Mucosa of descending colon (tissue), 3 donors: ENCODE data around the gene INA. TPM values are rescaled to one million over a fixed set of nuclear protein-coding genes. Genes with fewer than 3 reads are reported as not detected.

Source experiments
- ATAC-seq: fragments of 200-7000 bp; cut with Tn5 transposase; one replicate; pipeline ENCODE4 v1.9.1; 2020; ENCODE audit warnings: mild to moderate bottlenecking, moderate library complexity
- DNase-seq, 3 donors: peaks; one replicate each; pipeline ENCODE4 v3.0.0-alpha.2; 2020
- H3K36me3 ChIP-seq: fragments of 200-600 bp; one replicate; pipeline ENCODE4 v1.8.0; 2021; ENCODE audit warnings: low read depth, mild to moderate bottlenecking
- H3K4me1 ChIP-seq: fragments of 200-600 bp; one replicate; pipeline ENCODE4 v1.8.0; 2021; ENCODE audit warnings: low read depth, mild to moderate bottlenecking
- H3K4me3 ChIP-seq: fragments of 200-600 bp; one replicate; pipeline ENCODE4 v1.8.0; 2021; ENCODE audit warnings: mild to moderate bottlenecking
- H3K9me3 ChIP-seq: fragments of 200-600 bp; one replicate; pipeline ENCODE4 v1.8.0; 2021; ENCODE audit warnings: mild to moderate bottlenecking
- intact Hi-C, 2 donors: fragments of 100-400 bp; cut with DNase I in 1 of 2; cut with micrococcal nuclease in 1 of 2; formaldehyde crosslinking; loops; one replicate each; pipeline versions ENCODE4 v1.11.0 to v1.11.1; 2022; cut with DNase I, micrococcal nuclease
- total RNA-seq, 3 donors: library from RNA; stranded (reverse); fragmentation: NEBNext Ultra II Directional in 2 of 3; extraction: Animal tissue kit (Norgen Biotek cat#: 25700) in 2 of 3; gene quantifications; one replicate each; pipeline versions ENCODE4 v1.2.1 to v1.2.4, GENCODE V29; 2021 to 2023
- TF ChIP-seq, protein P1 (sequence below): fragments of 200-600 bp; IDR thresholded peaks from one replicate; pipeline ENCODE4 v1.8.0; 2022; ENCODE audit warnings: antibody characterized with exemption, mild to moderate bottlenecking
- donor health status: DM: no; HTN: no; CAD: no; lungs with moderate emphysema.
- donor health status: DM: no; HTN: no; CAD: no.
- donor health status: DM: no; HTN: yes; CAD: no.

INA gene
- total RNA-seq, 3 donors from 2014 or later: 0.34 to 6.8 (median 0.55) TPM

DNA sequence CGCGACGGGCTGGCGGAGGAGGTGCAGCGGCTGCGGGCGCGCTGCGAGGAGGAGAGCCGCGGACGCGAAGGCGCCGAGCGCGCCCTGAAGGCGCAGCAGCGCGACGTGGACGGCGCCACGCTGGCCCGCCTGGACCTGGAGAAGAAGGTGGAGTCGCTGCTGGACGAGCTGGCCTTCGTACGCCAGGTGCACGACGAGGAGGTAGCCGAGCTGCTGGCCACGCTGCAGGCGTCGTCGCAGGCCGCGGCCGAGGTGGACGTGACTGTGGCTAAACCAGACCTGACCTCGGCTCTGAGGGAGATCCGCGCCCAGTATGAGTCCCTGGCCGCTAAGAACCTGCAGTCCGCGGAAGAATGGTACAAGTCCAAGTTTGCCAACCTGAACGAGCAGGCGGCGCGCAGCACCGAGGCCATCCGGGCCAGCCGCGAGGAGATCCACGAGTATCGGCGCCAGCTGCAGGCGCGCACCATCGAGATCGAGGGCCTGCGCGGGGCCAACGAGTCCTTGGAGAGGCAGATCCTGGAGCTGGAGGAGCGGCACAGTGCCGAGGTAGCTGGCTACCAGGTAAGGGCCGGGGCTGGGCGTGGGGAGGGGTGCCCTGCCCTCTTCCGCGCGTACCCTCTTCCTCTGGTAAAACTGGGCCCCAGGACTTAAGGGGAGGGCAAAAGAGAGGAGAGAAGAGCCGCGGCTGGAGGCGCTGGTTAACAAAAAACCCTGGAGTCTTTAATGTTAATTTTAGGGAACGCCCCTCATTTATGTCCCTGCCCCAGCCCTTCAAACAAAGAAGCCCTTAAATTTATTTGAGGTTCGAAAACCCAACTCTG lies 987 bp downstream of the INA start:
- Histone ChIP-seq H3K36me3 (no peaks in the 10 kb centered on the region), H3K4me1 (peaks cover 6% of the 10 kb centered on the region), H3K4me3 (no peak overlapping the region), H3K9me3 (no peaks in the 10 kb centered on the region)
- intact Hi-C loops: no loop called here
- no peak for DNase-seq
- ATAC-seq: no peak
- TF ChIP-seq, protein P1, sequence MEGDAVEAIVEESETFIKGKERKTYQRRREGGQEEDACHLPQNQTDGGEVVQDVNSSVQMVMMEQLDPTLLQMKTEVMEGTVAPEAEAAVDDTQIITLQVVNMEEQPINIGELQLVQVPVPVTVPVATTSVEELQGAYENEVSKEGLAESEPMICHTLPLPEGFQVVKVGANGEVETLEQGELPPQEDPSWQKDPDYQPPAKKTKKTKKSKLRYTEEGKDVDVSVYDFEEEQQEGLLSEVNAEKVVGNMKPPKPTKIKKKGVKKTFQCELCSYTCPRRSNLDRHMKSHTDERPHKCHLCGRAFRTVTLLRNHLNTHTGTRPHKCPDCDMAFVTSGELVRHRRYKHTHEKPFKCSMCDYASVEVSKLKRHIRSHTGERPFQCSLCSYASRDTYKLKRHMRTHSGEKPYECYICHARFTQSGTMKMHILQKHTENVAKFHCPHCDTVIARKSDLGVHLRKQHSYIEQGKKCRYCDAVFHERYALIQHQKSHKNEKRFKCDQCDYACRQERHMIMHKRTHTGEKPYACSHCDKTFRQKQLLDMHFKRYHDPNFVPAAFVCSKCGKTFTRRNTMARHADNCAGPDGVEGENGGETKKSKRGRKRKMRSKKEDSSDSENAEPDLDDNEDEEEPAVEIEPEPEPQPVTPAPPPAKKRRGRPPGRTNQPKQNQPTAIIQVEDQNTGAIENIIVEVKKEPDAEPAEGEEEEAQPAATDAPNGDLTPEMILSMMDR: no peak

DNA sequence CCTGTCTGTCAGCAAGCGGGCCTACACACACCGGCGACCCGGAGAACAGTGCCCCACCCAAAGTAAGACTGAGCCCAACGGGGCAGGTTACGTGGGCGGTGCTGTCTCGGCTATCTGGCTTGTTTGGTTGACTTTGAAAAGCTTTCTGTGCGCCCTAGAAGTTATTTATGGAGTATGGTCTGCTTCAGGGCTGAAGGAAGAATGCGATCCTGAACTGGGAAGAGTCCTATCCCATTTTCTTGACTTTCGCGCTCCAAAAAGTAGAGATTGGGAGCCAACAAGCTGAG lies 1.5 kb downstream of the INA start:
- Histone ChIP-seq H3K9me3 (no peaks in the 10 kb centered on the region), H3K4me3 (no peak overlapping the region), H3K4me1 (peaks cover 6% of the 10 kb centered on the region), H3K36me3 (no peaks in the 10 kb centered on the region)
- TF ChIP-seq, protein P1: no peak
- intact Hi-C loops: no loop called here
- ATAC-seq (no peak), DNase-seq (no peak)

DNA sequence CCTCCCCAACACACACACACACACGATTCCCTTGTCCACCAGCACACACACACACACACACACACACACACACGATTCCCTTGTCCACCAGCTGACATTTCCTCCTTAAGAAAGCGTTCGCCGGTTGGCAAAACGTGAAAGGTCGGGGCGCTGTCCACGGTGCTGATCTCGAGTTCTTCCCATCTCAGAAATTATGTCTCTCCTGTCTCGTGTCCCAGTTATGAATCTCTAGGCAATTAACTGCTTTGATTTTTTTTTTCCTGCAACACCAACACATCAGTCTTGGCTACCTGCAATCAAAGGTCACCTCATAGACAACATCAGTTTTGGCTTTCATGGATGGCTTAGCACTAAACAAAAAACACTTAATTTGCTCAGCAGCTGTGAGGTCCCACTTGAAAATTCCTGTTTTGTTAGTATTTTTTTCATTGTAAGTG lies 1.9 kb downstream of the INA start:
- DNase-seq (peak in 2 of 3 donors; percentile 54 to 75), ATAC-seq (no peak)
- TF ChIP-seq, protein P1: no peak
- intact Hi-C loops: no loop called here
- no peak overlapping the region for H3K4me3 ChIP-seq
- H3K36me3 ChIP-seq: no peaks in the 10 kb centered on the region
- H3K9me3 ChIP-seq: no peaks in the 10 kb centered on the region
- peaks cover 6% of the 10 kb centered on the region for H3K4me1 ChIP-seq

DNA sequence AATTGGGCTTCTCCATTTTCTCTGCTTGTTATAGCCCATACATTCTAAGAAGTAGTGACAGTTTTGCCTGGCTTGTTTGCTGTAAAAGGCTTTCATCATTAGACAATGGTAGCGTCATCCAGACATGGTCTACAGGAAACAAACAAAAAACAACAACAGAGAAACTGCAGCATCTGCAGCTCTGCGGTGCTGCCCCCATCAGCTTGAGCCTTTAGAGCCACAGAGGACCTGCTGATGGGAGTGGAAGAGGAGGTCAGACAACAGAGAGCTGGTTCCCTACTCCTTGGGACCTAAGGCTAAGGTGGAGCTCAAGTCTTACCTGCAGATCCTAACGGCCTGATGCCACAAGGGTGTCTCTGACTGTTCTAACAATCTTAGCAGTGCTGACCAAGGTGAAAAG lies 3.1 kb downstream of the INA start:
- H3K4me1 ChIP-seq: peaks cover 6% of the 10 kb centered on the region
- TF ChIP-seq, protein P1: no peak
- no peak overlapping the region for H3K4me3 ChIP-seq
- intact Hi-C loops: no loop called here
- H3K36me3 ChIP-seq: no peaks in the 10 kb centered on the region
- ATAC-seq (no peak), DNase-seq (no peak)
- H3K9me3 ChIP-seq: no peaks in the 10 kb centered on the region

DNA sequence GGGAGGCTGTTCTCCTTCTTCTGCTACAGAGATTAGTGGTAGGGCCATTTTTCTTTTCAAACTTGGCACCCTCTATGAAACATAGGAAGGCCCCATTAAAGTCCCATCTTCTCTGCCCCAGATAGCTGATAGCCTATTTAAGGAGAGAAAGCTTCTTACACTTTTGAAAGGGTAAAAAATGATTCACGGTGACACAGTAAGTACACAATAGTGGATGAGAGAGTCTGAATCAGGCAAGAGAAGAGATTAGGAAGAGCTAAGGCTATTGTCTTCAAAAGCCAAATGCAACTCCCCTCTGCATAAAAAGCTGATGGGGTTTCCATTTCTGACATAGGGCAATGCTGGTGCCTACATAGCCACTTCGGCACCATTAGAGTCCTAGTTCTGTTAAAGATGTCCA lies 3.6 kb downstream of the INA start:
- no peaks in the 10 kb centered on the region for H3K36me3 ChIP-seq
- H3K9me3 ChIP-seq: no peaks in the 10 kb centered on the region
- intact Hi-C loops: no loop called here
- TF ChIP-seq, protein P1: no peak
- ATAC-seq (no peak), DNase-seq (no peak)
- H3K4me1 ChIP-seq: peaks cover 6% of the 10 kb centered on the region
- H3K4me3 ChIP-seq: no peak overlapping the region

DNA sequence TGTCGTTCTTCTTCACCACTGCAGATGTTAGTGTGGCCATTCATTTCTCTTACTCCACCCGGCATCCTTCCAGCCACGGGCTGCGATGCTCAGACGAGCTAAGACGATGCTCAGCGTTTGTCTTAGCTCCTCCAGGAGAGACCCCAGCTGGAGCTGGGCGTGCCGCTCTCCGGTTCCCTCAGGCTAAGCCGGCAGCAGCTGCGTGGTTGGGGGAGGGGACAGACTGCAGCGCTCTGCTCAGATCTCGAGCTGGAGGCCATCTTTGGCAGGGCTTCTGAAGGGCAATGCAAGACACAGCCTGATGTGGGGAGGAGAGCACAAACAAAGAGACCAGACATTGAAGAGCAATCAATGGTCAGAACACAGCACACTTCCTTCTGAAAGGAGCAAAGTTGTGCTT lies 4.8 kb downstream of the INA start:
- TF ChIP-seq, protein P1: no peak
- ATAC-seq: no peak
- DNase-seq: no peak
- H3K9me3 ChIP-seq: no peaks in the 10 kb centered on the region
- H3K36me3 ChIP-seq: no peaks in the 10 kb centered on the region
- H3K4me1 ChIP-seq: peaks cover 6% of the 10 kb centered on the region
- intact Hi-C loops: no loop called here
- no peak overlapping the region for H3K4me3 ChIP-seq
